Astrocyte (in vitro differentiated cells and primary cell): ENCODE measurements around the gene COL5A1.

Experiments used
- EZH2 ChIP-seq: IDR thresholded peaks from 2 replicates; pipeline ENCODE4 v1.6.1; 2012; ENCODE audit warnings: mild to moderate bottlenecking, low read length, inconsistent platforms; ENCODE audit not compliant: insufficient read depth
- TF ChIP-seq, protein P1 (sequence below): IDR thresholded peaks from 2 replicates; pipeline ENCODE4 v1.5.1; 2011; ENCODE audit warnings: low read depth, mild to moderate bottlenecking, inconsistent platforms, low read length, moderate library complexity; ENCODE audit not compliant: insufficient read depth

DNA sequence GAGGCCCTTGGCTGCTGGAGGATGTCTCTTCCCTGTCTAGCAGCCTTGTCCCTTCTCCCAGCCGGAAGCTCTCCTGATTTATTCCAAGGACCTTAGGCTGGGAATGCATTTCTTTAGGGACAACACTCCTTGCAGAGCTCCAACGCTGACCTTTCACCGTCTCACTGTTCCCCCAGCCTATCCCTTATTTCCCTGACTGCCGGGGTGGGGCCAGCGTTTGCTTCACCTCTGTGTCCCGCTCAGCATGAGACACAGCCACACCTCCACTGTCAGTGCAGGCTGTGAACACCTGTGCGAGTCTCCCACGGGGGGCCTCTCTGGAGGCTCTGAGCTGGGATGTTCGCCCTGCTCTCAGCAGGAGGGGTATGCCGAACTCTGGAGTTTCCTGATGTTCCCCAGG, 132.8 kb downstream of the COL5A1 start:
- TF ChIP-seq, protein P1, sequence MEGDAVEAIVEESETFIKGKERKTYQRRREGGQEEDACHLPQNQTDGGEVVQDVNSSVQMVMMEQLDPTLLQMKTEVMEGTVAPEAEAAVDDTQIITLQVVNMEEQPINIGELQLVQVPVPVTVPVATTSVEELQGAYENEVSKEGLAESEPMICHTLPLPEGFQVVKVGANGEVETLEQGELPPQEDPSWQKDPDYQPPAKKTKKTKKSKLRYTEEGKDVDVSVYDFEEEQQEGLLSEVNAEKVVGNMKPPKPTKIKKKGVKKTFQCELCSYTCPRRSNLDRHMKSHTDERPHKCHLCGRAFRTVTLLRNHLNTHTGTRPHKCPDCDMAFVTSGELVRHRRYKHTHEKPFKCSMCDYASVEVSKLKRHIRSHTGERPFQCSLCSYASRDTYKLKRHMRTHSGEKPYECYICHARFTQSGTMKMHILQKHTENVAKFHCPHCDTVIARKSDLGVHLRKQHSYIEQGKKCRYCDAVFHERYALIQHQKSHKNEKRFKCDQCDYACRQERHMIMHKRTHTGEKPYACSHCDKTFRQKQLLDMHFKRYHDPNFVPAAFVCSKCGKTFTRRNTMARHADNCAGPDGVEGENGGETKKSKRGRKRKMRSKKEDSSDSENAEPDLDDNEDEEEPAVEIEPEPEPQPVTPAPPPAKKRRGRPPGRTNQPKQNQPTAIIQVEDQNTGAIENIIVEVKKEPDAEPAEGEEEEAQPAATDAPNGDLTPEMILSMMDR = no peak
- TF ChIP-seq EZH2 = no peak
